ENCODE data around the gene HIVEP1.

Gene HIVEP1

DNA sequence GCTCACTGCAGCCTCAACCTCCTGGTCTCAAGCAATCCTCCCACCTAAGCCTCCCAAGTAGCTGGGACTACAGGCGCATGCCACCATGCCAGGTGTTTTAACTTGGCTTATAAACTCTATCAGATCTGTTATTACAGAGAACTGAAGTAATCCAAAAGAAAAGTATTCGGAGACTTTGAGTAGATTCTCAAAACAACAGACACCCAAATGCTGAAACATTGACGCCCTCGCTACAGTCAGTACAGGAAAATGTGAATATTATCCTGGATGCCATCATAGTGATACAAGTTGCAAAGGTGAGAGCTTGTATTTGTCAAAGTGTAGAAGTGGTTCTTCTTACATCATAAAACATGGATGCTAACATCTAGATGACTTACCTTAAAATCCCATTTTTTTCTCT lies 169.4 kb downstream of the HIVEP1 start:
- DNase-seq (ENCODE audit: low read depth in 2 of 2, low spot score in 1 of 2): no peak

DNA sequence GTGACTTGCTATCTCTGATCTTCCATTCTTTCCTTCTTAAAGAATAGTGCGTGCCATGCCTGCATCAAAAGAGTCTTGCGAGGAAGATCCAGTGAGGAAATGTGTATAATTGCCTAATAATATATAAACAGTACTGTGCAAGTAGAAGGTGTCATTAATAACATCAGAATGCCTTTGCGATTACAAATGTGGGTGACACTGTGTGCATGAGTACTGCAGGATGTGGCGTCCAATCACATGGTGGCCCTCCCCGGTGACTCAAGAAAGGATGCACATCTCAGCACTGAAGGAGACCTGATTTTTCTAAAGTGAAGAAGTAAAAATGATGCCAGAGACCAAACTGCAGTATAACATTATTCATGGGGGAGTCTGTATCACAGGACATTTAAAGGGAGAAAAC lies 170.6 kb downstream of the HIVEP1 start:
- DNase-seq (ENCODE audit: low read depth in 2 of 2, low spot score in 1 of 2): no peak

DNA sequence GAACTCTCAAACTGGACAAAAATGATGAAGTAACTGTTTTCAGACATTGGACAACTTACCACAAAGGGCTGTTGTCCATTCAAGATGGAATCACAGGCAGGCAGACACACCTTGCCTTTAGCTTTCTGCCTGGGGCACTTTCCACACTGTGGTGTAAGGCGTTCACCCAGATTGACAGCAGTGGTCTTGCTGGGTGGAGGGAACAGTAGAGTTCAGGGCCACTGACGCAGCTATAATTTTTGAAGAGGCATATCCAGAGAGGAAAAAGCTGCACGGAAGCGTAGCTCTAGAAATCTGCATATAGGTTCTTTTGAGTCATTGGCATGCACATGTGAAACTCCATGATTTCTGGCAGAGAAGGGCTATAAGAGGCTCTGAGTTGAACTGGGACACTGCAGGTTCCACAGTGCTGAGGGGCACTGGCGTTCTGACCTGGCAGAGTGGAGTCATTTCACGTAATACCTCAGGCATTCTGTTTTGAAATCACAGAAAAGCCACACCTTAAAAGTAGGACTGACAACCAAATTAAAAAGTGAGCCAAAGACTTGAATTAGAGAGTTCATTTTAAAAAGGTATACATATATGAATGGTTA lies 173.1 kb downstream of the HIVEP1 start:
- DNase-seq (ENCODE audit: low read depth in 2 of 2, low spot score in 1 of 2): no peak

DNA sequence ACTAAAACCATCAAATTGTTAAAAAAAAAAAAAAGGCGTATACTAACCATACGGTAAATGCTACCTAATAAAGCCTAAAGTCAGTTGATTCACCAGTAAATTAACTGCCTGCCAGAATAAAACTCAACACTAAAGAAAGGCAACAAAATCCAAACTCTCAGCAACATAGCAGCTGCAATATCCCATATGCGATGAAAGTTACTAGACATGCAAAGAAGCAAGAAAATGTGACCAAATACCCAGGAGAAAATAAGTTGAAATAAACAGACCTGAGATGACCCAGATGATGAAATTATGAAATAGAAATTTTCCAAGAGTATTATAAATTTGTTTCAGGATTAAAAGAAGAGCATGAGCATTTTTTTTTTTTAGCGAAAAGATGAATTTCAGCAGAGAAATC lies 174.4 kb downstream of the HIVEP1 start:
- no peak for DNase-seq (ENCODE audit: low read depth in 2 of 2, low spot score in 1 of 2)

DNA sequence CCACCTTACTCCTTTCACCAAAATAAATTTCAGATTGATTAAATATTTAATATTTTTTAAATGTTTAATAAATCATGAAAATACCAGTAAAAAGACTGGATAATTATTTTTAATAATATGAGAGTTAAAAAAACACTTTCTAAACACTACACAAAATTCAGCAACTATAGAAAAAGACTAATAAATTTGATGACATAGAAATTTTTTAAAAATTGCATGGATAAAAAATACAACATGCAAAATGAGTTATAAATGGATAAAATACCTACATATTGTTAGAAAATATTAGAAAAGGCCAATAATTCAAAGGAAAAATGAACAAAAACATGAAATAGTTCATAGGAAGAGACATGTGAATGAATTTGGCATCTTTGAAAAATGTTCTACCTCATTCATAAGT lies 177.0 kb downstream of the HIVEP1 start:
- no peak for DNase-seq (ENCODE audit: low read depth in 2 of 2, low spot score in 1 of 2)

DNA sequence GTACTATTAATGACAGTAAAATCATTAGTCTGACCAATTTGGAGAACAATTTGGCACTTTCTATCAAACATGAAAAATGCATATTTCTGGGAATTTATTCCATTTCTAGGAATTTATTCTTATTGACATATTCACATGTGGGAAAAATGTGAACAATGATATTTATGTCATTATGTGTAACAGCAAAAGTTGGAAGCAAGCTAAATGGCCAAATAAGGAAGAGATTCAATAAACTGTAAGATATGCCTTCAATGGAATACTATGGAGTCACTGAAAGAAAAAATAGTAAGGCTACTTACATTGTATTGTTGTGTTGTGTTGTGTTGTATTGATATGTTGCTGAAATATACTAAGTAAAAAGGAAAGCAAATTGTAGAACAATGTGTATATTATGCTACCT lies 177.5 kb downstream of the HIVEP1 start:
- no peak for DNase-seq (ENCODE audit: low read depth in 2 of 2, low spot score in 1 of 2)

DNA sequence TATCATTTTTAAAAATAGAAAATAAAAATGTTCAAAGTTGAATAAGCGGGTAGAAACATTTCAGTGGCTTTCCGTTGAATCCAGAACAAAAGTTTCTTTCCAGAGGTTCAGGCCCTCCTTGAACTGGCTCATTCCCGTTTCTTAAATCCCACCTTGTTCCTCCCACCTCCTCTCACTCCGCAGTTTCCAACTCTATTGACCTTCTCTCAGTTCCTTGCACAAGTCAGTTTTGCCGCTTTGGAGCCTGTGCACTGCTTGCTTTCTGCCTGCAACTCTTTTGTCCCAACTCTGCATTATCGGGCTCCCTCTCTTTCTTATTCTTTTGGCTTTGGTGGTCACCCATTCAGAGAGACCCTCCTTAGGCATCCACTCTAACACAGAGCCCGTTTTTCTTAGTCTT lies 178.1 kb downstream of the HIVEP1 start:
- DNase-seq (ENCODE audit: low read depth in 2 of 2, low spot score in 1 of 2): no peak

DNA sequence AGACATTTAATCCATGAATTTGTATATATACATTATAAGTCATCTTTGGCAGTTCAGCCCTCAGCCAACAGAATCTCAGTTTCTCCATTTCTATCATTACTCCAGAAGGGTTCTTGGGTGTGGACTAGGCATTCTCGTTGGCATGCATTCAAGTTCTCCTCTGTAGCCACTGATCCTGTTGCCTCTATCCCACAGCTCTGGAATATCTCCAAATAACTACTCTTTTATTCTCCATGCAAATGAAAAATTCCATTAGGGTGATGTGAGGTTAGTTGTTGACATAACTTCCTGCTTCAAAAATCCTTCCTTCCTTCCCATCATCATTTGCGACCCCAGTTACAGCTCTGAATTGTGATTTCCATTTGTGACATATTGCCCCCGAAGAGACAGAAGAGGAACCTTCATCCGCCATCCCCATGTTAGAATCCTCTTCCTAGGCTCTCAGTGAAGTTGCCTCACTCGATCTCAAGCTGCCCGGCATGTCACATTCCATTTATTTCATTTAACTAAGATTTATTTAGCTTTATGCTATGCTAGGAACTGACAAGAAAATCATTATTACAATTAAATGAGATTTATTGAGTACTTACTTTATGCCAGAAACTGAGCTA lies 184.3 kb downstream of the HIVEP1 start:
- DNase-seq (ENCODE audit: low read depth in 2 of 2, low spot score in 1 of 2): no peak

DNA sequence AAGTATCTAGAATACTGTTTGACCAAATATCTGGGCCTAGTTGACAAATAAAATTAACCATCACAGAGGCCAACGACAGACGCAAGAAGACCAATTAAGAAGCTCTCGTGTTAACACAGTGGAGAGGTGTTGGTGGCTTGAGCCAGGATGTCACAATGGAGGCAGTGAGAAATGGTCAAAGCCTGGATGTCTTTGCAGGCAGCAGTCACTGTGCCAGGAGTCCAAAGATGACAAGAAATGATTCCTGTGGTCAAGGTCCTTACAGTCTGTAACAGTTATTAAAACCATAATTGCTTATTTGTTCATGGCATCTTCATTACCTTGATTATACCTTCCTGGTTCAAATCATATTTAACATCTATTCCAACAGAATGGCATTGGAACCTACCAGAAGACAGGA lies 186.7 kb downstream of the HIVEP1 start:
- no peak for DNase-seq (ENCODE audit: low read depth in 2 of 2, low spot score in 1 of 2)

DNA sequence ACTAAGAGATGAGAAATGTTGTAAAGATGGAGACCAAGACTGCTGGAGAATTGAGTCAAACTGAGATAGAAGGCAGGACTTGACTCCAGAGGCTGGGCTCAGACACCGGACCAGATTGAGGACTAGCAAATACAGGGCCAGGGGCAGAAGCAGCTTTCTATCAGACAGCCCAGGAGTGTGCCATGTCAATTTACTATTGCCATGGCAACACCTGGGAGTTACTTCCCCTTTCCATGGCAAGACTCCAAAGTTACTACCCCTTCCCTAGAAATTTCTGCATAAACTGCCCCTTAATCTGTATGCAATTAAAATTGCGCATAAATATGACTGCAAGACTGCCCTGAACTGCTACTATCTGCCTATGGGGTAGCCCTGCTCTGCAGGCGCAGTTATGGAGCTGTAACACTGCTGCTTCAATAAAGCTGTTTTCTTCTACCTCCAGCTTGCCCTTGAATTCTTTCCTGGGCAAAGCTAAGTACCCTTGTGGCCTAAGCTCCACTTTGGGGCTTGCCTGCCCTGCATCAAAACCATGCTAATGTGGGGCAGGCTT lies 188.0 kb downstream of the HIVEP1 start:
- DNase-seq (ENCODE audit: low read depth in 2 of 2, low spot score in 1 of 2): no peak

DNA sequence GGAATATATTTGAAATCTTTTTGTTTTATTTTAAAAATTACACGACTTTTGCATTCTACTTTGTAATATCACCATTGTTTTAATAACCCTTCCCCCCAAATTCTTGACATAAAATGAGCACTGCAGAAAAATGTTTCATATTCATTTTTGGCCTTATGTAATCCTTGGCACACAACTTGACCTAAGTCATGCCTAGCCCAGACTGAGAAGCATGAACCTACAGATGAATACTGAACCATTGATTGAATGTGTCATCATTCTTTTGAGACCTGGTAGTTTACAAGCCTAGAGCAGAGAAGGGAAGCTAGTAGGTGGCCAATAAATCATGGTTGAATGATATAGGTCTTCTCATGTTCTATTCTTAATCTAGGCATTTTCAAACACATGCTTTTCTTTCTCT lies 188.6 kb downstream of the HIVEP1 start:
- DNase-seq (ENCODE audit: low read depth in 2 of 2, low spot score in 1 of 2): no peak

DNA sequence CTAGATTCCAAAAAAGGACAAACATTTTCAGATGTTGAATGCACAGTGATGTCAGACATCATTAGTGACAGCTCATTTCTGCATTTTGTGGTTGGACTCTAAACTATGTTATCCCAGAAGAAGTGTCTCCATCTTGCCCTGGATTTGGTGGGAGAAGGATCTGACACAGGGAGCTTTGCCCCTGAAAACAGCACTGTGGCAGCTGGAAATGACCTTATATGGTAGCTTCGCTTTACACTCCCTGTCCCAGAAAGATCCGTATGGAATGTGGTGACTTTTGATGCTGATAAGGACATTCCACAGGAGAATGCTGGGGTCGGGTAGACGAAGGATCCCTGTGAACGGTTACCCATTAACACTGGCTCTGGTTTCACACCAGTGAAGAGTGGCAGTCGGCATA lies 190.9 kb downstream of the HIVEP1 start:
- DNase-seq (ENCODE audit: low read depth in 2 of 2, low spot score in 1 of 2): no peak

DNA sequence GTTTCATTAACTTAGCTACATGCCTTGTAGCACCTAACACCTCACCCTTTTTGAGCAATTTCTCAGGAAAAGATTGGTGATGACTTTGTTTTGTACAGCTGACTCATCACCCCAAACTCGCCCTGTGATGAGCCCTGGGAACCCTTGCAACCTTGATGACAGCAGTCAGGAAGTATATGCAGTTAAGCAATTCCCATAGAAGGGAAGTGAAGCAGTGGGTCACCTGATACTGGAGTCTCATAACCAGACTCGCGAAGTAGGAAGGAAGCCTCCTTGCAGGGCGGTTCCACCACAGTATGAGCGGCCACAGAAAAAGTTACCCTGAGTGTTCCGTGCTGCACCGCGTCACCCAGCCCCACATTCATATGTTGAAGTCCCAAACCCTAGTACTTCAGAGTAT lies 196.1 kb downstream of the HIVEP1 start:
- no peak for DNase-seq (ENCODE audit: low read depth in 2 of 2, low spot score in 1 of 2)

DNA sequence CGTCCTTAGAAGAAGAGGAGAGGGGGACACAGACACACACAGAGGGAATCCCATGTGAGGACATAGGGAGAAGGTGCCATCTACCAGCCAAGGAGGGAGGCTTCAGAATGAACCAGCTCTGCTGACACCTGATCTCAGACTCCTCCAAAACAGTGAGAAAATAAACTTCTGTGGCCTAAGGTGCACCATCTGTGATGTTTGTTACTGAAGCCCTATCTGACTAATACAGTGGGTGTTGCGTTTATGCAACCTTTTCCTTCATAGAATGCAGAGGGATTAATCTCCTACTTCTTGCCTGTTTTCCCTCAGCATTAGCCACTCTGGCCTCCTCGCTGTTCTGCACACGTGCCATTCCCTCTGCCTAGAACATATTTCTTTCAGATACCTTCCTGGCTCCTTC lies 196.6 kb downstream of the HIVEP1 start:
- no peak for DNase-seq (ENCODE audit: low read depth in 2 of 2, low spot score in 1 of 2)

Measured in stimulated activated CD8-positive, alpha-beta memory T cell treated with anti-CD3 and anti-CD28 coated beads, Interleukin-4, amount 100 ng/mL, for 1 hour (primary cell).